ENCODE data around the gene RPL13A. TPM values are rescaled to one million over a fixed set of nuclear protein-coding genes. Genes with fewer than 3 reads are reported as not detected.

The RPL13A gene
- total and polyA plus RNA-seq, 8 donors = 1,924 to 4,076 (median 3,551) TPM

- Histone ChIP-seq H3K4me1 (peaks cover 0 to 59% of the 10 kb centered on the region in 2 donors), H3K36me3 (peaks cover 0 to 14% of the 10 kb centered on the region in 2 donors), H3K27me3 (no peaks in the 10 kb centered on the region), H3K27ac (peak overlapping the region in 1 of 2 donors; percentile 91), H3K4me3 (peak overlapping the region; percentile 72 to 74), H3K9me3 (no peaks in the 10 kb centered on the region)
- peak in 1 of 4 donors; percentile 75 for DNase-seq
- intact Hi-C loops (cut with DNase I) = no loop called here
- TF ChIP-seq CTCF (IDR thresholded peaks at IDR 0.05) = no peak
- peak; percentile 6 for ATAC-seq
Measured at GRCh38 chr19:49514151-49514550, 26.7 kb downstream of the RPL13A start.

GRCh38 chr19:49515767-49516166 lies 28.4 kb downstream of the RPL13A start:
- Histone ChIP-seq H3K27me3 (no peaks in the 10 kb centered on the region), H3K9me3 (no peaks in the 10 kb centered on the region), H3K4me3 (peak overlapping the region in 1 of 2 donors; percentile 74), H3K27ac (peak overlapping the region in 1 of 2 donors; percentile 76), H3K36me3 (peaks cover 0 to 29% of the 10 kb centered on the region in 2 donors), H3K4me1 (peaks cover 0 to 64% of the 10 kb centered on the region in 2 donors)
- intact Hi-C loops (cut with DNase I) = no loop called here
- DNase-seq (peak in 1 of 4 donors; percentile 78), ATAC-seq (peak; percentile 30)
- no peak for TF ChIP-seq CTCF (IDR thresholded peaks at IDR 0.05)

- Histone ChIP-seq H3K36me3 (peaks cover 0 to 46% of the 10 kb centered on the region in 2 donors), H3K27me3 (no peaks in the 10 kb centered on the region), H3K4me3 (no peak overlapping the region), H3K9me3 (no peaks in the 10 kb centered on the region), H3K4me1 (peaks cover 0 to 47% of the 10 kb centered on the region in 2 donors), H3K27ac (no peak overlapping the region)
- no peak for TF ChIP-seq CTCF (IDR thresholded peaks at IDR 0.05)
- no peak for DNase-seq
- intact Hi-C loops (cut with DNase I) = no loop called here
- no peak for ATAC-seq
Measured at GRCh38 chr19:49518033-49518432, 30.6 kb downstream of the RPL13A start.

- Histone ChIP-seq H3K4me3 (no peak overlapping the region), H3K9me3 (no peaks in the 10 kb centered on the region), H3K27me3 (no peaks in the 10 kb centered on the region), H3K4me1 (peaks cover 0 to 25% of the 10 kb centered on the region in 2 donors), H3K36me3 (peaks cover 0 to 60% of the 10 kb centered on the region in 2 donors), H3K27ac (peak overlapping the region in 1 of 2 donors; percentile 55)
- DNase-seq (peak in 1 of 4 donors; percentile 49), ATAC-seq (peak; percentile 26)
- no peak for TF ChIP-seq CTCF (IDR thresholded peaks at IDR 0.05)
- intact Hi-C loops (cut with DNase I) = no loop called here
Measured at GRCh38 chr19:49520705-49521319, 33.4 kb downstream of the RPL13A start.

- no peak overlapping the region for H3K4me3 ChIP-seq
- H3K4me1 ChIP-seq = peaks cover 3 to 22% of the 10 kb centered on the region in 2 donors
- intact Hi-C loops (cut with DNase I) = no loop called here
- H3K27ac ChIP-seq = no peak overlapping the region
- no peak for TF ChIP-seq CTCF (IDR thresholded peaks at IDR 0.05)
- DNase-seq = no peak
- ATAC-seq = no peak
- H3K36me3 ChIP-seq = peaks cover 0 to 68% of the 10 kb centered on the region in 2 donors
- no peaks in the 10 kb centered on the region for H3K9me3 ChIP-seq
- no peaks in the 10 kb centered on the region for H3K27me3 ChIP-seq
Measured at GRCh38 chr19:49524812-49525455, 37.5 kb downstream of the RPL13A start.
